Measurements from ENCODE around the gene CCDC81.
"Not testable (repeated sequence)": the region's sequence is repeated elsewhere in the genome, so short reads cannot be mapped to it uniquely, and the experiment has no call there.

Gene CCDC81

GRCh38 chr11:86374586-86374985, at the start of gene CCDC81:
TSS of gene CCDC81 (plus strand) at chr11:86374887. CDS start at chr11:86375164, 277 bp downstream.
- peak; percentile 47 for DNase-seq (ENCODE audit: low spot score)

DNA sequence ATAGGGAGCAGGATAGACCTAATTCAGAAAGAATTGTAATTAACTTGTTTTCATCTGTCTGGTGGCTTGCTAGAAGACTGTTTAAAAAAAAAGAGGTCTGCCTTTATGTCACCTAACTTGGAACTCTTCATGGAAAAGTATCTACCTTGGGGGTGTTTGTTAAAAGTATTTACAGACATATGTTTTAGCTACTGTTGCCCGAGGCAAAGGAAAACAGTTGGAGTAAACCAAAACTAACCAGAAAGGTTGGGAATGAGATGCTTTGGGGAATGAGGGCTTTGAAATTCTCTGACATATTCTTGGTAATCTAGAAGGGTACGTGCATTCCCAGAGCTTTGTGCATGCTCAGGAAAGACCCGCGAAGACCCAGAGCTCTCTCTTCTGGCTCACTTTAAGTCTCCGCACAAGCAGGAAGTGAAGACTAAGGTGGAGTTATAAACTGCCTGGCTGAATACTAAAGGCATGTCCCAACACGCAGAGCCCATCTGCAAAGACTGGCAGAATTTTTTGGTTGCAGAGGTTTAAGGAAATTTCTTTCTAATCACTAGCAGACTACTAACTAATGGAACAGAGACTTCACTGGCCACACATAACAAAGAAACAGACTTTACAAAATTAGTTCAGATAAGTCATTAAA, 39.4 kb upstream of the CCDC81 start:
- no peak for DNase-seq (ENCODE audit: low spot score)

GRCh38 chr11:86337227-86337626, 37.5 kb upstream of the CCDC81 start:
- DNase-seq (ENCODE audit: low spot score): no peak

DNA sequence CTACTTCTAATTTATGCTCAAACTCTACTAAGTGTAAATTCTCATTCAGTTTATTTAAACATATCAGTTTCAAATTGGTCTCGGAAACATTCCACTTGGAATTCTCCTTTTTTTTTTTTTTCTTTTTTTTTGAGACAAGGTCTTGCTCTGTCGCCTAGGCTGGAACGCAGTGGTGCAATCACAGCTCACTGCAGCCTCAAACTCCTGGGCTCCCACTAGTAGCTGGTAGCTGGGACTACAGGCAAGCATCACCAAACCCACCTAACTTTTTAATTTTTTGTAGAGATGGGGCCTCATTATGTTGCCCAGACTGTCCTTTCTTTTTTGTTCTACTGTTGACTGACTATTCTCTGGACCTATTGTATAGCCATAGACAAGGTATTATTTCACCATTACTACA, 33.3 kb upstream of the CCDC81 start:
- DNase-seq (ENCODE audit: low spot score): no peak

DNA sequence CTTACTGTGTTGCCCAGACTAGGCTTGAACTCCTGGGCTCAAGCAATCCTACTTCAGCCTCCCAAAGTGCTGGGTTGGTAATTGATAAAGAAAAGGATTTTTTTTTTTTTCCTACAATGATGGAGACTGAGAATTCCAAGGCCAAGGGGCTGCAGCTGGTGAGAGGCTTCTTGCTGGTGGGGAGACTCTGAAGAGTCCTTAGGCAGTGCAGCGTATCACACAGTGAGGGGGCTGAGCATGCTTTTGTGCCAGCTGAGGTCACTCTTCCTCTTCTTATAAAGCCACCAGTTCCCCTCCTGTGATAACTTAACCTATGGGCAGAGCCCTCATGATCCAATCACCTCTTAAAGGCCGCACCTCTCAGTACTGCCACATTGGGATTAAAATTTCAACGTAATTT, 28.2 kb upstream of the CCDC81 start:
- DNase-seq (ENCODE audit: low spot score): no peak

DNA sequence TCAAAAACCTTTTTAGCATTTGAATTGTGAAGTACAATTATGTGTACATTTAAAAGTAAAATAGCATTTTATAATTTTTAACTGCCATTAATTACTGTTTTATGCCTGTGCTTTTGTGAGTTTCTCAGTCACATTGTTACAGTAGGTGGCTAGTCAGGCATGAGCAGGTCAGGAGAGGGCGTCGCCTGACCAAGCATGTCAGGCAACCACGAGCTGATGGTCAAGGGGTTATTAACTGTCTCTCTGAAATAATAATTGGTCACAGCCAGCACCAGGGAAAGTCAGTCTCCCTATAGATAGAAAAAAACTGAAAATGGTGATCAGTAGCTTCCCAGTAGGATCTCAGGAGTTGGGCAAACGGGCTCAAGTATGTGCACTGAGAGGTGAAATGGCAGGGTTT, 19.4 kb upstream of the CCDC81 start:
- DNase-seq (ENCODE audit: low spot score): no peak

DNA sequence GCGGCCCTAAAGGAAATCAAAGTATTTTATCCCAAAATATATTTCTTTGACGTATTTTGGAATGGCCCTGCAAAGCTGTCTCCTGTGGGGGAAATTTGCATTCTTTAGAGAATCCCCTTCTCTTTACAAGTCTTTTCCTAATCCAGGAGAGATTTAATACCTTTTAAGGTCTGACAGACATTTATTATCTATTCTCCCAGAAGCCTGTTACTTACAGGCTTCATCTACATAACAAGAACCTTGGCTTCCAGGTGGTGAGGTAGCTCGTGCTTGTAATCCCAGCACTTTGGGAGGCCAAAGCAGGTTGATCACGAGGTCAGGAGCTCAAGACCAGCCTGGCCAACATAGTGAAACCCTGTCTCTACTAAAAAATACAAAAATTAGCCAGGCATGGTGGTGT, 17.3 kb upstream of the CCDC81 start:
- DNase-seq (ENCODE audit: low spot score): not testable (repeated sequence)

DNA sequence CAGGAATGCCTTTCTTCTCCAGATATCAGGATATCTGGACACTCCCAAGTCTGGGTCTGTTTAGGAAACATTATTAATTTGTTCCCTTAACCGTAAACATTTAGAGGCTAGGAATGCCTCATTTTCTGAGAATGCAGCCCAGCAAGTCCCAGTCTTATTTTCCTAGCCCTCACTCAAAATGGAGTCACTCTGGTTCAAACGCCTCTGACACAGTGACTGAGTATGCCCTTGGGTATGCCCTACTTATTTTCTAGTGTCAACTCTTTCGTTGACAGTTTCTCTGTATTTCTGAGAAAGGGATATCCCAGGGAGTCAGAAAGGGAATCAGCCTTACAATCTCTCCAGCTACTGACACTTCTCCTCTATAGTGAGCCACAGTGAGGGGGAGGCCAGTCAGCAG, 16.0 kb upstream of the CCDC81 start:
- DNase-seq (ENCODE audit: low spot score): no peak

GRCh38 chr11:86360775-86361395, 13.8 kb upstream of the CCDC81 start:
- no peak for DNase-seq (ENCODE audit: low spot score)

GRCh38 chr11:86363424-86363823, 11.3 kb upstream of the CCDC81 start:
- no peak for DNase-seq (ENCODE audit: low spot score)

DNA sequence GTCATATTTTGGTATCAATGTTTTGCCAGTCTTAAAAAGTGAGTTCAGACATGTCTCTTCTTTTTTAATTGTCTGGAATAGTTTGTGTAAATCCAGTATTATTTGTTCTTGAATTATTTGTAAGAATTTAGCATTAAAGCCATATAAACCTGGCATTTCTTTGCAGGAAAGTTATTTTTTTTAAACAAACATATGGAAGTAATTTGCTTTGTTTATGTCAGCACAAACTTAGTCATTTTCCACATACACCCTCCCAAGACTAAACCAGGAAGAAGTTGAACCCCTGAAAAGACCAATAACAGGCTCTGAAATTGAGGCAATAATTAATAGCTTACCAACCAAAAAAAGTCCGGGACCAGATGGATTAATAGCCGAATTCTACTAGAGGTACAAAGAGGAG, 9.1 kb upstream of the CCDC81 start:
- DNase-seq (ENCODE audit: low spot score): no peak

DNA sequence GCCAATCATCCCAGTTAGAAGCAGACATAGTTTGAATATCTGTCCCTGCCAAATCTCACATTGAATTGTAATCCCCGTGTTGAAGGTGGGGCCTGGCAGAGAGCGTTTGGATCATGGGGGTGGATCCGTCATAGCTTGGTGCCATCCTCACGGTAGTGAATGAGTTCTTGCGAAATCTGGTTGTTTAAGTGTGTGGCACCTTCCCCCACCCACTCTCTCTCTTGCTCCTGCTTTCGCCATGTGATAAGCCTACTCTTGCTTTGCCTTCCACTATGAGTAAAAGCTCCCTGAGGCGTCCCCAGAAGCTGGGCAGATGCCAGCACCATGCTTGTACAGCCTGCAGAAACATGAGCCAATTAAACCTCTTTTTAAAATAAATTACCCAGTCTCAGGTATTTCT, 5.0 kb upstream of the CCDC81 start:
- no peak for DNase-seq (ENCODE audit: low spot score)

GRCh38 chr11:86370171-86370570, 4.5 kb upstream of the CCDC81 start:
- DNase-seq (ENCODE audit: low spot score): no peak

DNA sequence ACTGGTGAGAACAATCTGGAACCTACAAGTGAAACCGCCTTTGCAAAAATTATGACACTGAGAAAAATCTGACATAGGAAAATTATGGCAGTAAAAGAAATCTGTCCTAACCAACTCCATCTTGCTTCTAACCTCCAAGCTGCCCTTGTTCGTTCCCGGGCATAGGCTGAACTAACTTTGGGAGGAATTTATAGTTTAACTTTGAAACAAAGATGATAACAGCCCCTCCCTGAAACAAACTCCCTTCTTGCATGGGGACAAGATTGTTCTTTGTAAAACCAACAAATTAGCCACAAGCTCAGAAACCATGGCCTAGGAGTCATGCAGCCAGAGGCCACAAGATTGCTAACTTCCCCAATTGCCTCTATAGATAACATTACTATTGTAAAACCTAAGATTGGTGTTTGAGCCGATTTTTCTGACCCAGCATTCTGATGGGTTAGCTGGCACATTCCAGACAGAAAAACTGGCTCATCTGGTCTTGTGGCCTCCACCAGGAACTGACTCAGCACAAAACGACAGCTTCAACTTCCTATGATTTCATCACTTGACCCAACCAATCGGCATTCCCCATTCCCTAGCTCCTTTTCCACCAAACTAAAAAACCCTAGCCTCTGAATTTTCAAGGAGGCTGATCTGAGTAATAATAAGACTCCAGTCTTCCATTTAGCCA, 3.6 kb upstream of the CCDC81 start:
- DNase-seq (ENCODE audit: low spot score): no peak

DNA sequence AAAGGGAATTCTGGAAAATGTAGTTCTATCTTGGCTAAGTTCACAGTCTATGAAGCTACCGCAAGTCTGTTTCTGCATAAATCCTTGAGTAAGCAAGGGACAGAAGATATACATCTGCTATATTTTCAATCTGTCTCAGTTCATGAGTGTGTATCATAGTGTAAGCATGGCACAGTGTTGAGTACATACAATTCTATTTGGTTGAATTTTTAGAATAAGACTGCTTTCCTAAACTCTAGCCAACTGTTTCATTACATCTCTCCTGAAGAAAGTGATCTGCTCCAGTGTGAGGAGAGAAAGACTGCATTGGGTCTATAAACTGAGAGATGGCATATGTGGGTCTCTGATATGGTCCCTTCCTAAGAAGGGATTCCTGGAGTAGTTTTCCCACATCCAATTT, 2.6 kb upstream of the CCDC81 start:
- no peak for DNase-seq (ENCODE audit: low spot score)

- no peak for DNase-seq (ENCODE audit: low spot score)
These were observed 2.1 kb upstream of the CCDC81 start for GRCh38 chr11:86372586-86372985.

GRCh38 chr11:86374069-86374468, 618 bp upstream of the CCDC81 start:
- no peak for DNase-seq (ENCODE audit: low spot score)

DNA sequence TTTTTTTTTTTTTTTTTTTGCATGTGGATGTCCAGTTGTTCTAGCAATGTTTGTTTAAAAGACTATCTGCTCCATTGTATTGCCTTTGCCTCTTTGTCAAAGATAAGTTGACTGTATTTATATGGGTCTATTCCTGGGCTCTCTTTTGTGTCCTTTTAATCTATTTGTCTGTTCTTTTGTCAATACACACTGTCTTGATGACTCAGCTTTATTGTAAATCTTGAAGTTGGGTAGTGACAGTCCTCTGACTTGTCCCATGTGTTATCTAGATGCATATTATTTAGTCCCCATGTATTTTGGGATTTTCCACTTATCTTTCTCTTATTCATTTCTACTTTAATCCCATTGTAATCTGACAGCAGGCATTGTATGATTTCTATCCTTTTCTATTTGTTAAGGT, 3.3 kb downstream of the CCDC81 start:
- no peak for DNase-seq (ENCODE audit: low spot score)

GRCh38 chr11:86380295-86381059, 5.8 kb downstream of the CCDC81 start:
- DNase-seq (ENCODE audit: low spot score): no peak

DNA sequence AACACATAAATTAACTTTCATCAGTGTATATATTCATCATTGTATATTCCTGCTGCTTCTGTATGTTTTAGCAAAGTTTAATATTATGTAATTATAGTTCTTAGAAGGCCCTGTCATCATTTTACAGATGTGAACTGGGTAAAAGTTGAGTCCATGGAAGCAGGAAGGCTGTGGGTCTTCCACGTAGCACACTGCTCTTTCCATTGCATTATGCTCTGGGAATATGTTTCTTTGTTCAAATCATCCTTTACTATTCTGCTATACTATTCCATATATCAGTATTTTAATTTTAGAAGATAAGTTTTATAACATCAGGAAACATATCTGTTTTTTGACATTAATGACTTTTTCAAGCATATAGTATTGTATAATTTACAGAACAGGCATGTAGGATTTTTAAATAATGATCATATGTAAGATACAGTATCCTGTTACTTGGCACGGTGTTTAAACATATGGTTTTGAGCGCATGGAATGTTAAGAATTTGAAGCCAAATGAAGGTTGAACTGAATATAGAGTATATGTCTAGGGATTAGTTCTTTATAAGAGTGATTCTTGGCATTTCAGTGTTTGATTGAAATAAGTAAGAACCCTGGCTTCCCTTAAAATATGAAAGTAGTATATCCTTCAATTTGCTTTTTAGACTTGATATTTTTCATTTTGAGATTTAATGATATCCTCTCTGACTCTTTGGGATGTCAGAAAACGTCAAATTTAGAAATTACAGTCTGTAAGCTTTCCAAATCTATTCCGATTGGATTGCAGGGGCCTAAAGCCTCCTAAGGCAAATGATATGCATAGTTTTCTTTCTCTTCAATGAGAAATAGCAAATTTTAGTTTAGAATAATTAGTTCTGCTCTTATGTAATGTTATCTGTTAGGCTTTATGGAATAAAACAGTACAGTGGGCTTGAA, 8.6 kb downstream of the CCDC81 start:
- no peak for DNase-seq (ENCODE audit: low spot score)

DNA sequence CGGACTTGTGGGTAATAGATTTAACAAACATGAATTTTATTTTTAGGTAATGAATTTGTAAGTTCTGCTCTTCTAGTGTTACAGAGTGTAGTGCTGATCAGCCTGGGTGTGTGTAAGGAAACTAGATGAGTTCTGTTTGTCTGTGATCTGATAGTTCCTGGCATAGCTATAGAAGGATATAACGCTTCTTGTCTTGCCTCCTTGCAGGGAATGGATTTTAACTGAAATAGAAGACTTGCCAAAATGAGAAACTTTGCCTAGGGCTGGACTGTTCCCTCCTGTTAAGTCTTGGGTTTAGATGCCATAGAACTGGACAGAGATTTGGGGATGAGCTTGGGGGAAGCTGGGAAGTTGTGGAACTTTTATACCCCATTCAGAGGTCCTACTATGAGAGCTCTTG, 11.6 kb downstream of the CCDC81 start:
- DNase-seq (ENCODE audit: low spot score): no peak

DNA sequence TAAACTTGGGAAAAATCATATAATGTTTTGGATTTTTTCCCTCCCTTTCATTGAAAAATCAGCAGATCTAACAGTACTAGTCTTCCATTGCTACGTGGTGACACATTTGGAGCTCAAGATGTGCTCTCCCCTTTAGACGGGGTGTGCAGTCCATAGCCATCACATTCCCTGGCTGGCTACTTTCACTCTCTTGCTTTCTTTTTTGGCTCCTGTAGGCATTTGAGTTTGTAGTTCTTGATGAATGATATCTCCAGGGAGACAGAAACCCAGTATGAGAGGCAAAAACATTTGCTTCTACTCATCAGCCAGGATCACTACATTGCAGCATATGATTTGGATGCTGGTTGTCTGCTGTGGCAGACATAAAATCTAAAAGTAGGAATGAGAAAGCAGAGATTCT, 12.1 kb downstream of the CCDC81 start:
- peak; percentile 27 for DNase-seq (ENCODE audit: low spot score)
